OCI-M2 (cell line): Measurements from ENCODE around the gene LARGE1.

Experiments used
- DNase-seq: peaks from one replicate; lab custom pipeline; 2025; ENCODE audit not compliant: unreplicated experiment; lab: John Stamatoyannopoulos, UW

LARGE1 gene

DNA sequence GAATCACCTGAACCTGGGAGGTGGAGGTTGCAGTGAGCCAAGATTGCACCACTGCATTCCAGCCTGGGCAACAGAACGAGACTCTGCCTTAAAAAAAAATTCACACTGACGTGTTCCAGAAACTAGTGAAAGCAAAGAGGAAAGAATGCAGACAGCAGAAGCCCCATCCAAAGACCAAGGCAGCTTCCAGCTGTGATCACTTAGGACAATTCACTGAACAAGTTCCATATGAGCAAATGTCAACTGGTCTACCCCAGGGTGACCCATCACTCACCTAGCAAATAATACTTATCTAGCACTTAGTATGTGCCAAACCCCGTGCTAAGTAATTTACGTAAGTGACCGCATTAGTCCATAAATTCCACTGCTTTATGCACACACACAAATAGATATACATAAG lies 138.9 kb downstream of the LARGE1 start:
- DNase-seq: no peak

GRCh38 chr22:33780531-33781136 lies 139.6 kb downstream of the LARGE1 start:
- DNase-seq: no peak

GRCh38 chr22:33779243-33779642 lies 141.0 kb downstream of the LARGE1 start:
- no peak for DNase-seq

GRCh38 chr22:33776491-33776890 lies 143.8 kb downstream of the LARGE1 start:
- DNase-seq: no peak

DNA sequence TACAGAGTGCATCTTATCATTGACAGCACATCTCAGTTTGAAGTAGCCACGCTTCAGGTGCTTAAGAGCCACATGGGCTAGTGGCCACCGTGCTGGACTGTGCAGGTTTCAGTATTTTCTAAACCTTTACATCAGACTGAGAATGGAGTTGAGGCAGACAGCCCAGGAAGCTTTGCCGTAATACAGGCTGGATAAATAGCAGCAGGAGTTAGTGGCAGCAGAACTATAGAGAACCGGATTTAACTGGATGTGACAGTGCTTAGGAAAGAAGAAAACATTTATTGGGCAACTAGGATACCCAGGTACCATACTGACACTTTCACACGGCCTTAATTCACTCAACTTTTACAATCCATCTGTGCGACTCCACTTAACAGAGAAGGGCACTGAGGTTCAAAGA lies 145.5 kb downstream of the LARGE1 start:
- no peak for DNase-seq

GRCh38 chr22:33772745-33773144 lies 147.5 kb downstream of the LARGE1 start:
- no peak for DNase-seq

GRCh38 chr22:33771136-33771535 lies 149.1 kb downstream of the LARGE1 start:
- no peak for DNase-seq

DNA sequence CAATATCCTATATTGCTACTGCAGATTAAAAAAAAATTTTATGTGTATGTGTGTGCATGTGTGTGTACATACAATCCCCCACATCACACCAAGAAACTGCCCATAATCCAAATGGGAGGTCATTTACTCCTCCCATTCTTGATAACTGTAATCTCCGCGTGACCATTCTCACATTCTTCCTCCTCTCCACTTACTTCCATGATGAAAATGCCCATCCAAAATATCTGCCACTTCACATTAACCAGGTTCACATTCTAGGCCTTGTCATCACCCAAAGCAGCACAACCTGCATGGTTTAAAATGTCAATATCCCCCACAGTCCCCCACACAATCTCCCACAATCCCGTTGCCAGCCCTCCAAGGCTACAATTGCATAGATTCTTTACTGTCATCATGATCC lies 149.6 kb downstream of the LARGE1 start:
- DNase-seq: no peak

- no peak for DNase-seq
Measured at GRCh38 chr22:33766091-33766490, 154.2 kb downstream of the LARGE1 start.

- DNase-seq: no peak
Measured at GRCh38 chr22:33758961-33759360, 161.3 kb downstream of the LARGE1 start.

GRCh38 chr22:33757802-33758483 lies 162.3 kb downstream of the LARGE1 start:
- DNase-seq: no peak

- no peak for DNase-seq
Measured at GRCh38 chr22:33757041-33757801, 163.1 kb downstream of the LARGE1 start.

DNA sequence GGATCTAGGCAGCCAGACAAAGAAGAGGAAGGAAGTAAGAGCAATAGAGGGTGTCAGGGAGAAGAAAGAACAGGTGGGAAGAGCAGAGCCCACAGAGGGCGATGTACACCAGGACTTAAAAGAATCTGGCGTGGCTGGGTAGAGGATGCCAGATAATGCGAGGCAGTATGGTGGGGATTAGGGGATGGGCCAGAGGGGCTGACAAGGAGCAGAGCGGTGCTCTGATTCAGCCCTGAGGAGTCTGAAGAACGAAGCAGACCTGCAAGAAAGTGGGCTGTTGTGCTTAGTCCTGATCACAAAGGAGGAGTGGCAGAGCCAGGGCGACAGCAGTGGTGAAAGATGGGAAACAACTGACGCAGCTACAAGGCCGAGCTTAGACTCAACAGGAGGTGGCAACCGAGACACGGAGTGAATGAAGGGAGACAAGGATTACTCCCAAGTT lies 163.7 kb downstream of the LARGE1 start:
- DNase-seq: no peak

GRCh38 chr22:33748714-33749113 lies 171.6 kb downstream of the LARGE1 start:
- DNase-seq: no peak

- no peak for DNase-seq
Measured at GRCh38 chr22:33747576-33748180, 172.6 kb downstream of the LARGE1 start.

GRCh38 chr22:33747029-33747428 lies 173.2 kb downstream of the LARGE1 start:
- DNase-seq: no peak

DNA sequence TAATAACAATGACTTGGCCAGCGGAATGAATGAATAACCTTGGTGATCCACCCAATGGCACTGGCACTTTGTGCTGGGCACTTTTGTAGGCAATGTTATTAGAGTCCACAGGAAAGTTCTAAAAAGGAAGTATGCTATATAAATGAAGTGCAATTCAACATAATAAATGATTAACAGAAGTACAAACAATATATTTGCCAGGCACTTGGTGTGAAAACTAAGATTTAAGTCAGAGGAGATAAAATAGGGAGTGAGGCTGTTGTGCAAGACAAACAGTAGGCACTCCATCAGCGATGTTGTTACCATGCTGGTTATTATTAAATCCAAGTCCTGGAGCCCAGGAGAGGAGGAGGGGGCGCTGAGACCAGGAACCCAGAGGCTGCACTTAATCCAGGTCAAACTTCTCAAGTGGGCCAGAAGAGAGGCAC lies 173.8 kb downstream of the LARGE1 start:
- no peak for DNase-seq

- DNase-seq: no peak
Measured at GRCh38 chr22:33745501-33745900, 174.8 kb downstream of the LARGE1 start.

DNA sequence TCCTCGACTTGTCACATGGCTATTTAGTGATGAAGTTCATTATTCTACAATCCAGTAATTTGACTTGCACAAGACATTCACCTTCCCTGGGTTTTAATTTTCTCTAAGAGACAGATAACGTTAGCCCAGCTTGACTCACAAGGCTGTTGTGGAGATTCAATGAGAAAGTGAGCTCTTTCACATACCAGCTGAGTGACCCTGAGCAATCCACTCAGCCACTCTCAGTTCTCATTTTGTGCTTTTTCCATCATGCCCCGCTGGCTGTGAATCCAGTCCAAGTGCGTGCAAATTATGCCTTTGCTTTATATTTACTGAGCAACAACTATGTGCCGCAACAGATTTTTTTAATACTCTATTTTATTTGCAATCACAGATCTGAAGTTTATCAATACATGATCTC lies 176.5 kb downstream of the LARGE1 start:
- DNase-seq: no peak

DNA sequence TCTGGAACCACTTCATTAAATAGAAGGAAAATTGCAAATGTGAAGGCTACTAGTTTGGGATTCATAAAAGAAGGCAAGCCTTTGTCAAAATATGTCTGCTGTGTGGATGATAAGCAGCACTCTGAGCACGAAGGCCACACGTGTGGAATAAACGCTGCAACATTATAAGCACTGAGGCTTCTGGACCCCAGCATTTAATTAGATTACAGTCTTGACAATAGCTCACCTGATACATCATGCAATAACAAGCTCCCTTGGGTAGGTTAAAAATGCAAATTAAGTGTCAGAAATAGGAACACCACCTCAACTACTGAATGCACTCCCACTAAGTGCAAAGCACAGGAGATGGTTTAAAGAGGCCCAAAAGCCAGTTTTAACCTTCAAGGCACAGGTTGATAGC lies 179.3 kb downstream of the LARGE1 start:
- no peak for DNase-seq

DNA sequence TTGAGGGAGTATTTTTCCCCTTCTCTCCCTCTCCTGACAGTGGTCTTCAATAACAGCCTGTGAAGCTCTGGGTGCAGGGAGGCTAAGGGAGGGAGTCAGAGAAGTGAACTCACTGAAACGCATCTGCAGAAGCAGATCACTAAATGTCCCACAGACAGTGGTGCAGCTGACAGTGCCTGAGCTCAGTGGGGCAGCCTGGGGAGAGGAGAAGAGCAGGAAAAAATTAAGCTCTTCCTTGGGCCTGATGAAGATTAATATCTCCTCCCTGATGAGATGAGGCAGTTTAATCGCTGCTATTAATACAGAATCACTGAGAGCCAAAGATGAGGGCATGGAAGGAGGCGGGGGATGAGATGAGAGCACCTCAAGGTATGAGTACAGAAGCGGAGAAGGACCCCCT lies 180.8 kb downstream of the LARGE1 start:
- DNase-seq: no peak

DNA sequence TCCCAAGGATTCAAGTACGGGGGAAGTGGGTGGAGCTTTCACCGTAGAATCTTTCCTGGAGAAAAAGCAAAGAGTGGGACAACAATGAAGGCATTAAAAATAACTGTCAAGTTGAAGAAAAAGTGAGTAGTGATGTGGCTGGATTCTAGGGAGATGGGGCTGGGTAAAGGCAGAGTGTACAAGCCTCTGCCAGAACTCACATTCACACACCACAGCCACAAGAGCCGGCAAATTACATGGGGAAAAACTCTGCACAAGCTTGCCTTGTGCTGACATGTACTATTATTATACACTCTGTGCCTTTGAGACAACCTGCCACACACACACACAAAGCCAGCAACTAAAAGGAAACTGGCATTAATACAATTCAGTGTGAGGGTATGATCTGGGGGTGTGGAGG lies 182.6 kb downstream of the LARGE1 start:
- DNase-seq: no peak
